Kidney (tissue), 14 donors: ENCODE data around the gene GPHA2. TPM values are rescaled to one million over a fixed set of nuclear protein-coding genes. Genes with fewer than 3 reads are reported as not detected.
A peak's percentile ranks its signal among the peaks of the same experiment; 100 is the strongest.

ENCODE experiments used
- DNase-seq, 5 donors: peaks; one replicate each; pipeline ENCODE4 v3.0.0-alpha.2; 2013 to 2020
- FAIRE-seq: peaks from 2 replicates; lab custom pipeline; 2012; peaks lifted over from hg19 to GRCh38; lab: Jason Lieb, UNC
- H3K27ac ChIP-seq, 2 donors: one replicate each; pipeline ENCODE4 v1.7.0; 2013; ENCODE audit warnings: low read depth in 2 of 2, low read length in 2 of 2, inconsistent platforms in 1 of 2
- H3K27me3 ChIP-seq: one replicate; pipeline ENCODE4 v1.7.1; 2013; ENCODE audit warnings: low read length, inconsistent platforms; ENCODE audit not compliant: control insufficient read depth, insufficient read depth
- H3K36me3 ChIP-seq, 3 donors: one replicate each; pipeline versions ENCODE4 v1.7.0 to v1.7.1; 2013; ENCODE audit warnings: low read length in 3 of 3, control low read depth in 1 of 3, inconsistent platforms in 1 of 3; ENCODE audit not compliant: insufficient read depth in 3 of 3, control insufficient read depth in 2 of 3
- H3K4me1 ChIP-seq, 3 donors: one replicate each; pipeline versions ENCODE4 v1.7.0 to v1.7.1; 2013; ENCODE audit warnings: low read length in 3 of 3, inconsistent platforms in 1 of 3, low read depth in 1 of 3; ENCODE audit not compliant: control insufficient read depth in 2 of 3, insufficient read depth in 2 of 3
- H3K4me3 ChIP-seq, 3 donors: one replicate each; pipeline versions ENCODE4 v1.7.0 to v1.8.1; 2013; ENCODE audit warnings: low read length in 3 of 3, control low read depth in 1 of 3, inconsistent platforms in 1 of 3
- H3K9ac ChIP-seq, 3 donors: one replicate each; pipeline versions ENCODE4 v1.7.0 to v1.7.1; 2013; ENCODE audit warnings: low read length in 3 of 3, control low read depth in 1 of 3, inconsistent platforms in 1 of 3
- H3K9me3 ChIP-seq, 3 donors: one replicate each; pipeline versions ENCODE4 v1.7.0 to v1.7.1; 2013; ENCODE audit warnings: low read length in 3 of 3, control low read depth in 1 of 3, inconsistent platforms in 1 of 3; ENCODE audit not compliant: control insufficient read depth in 2 of 3, insufficient read depth in 1 of 3
- CTCF ChIP-seq: IDR thresholded peaks from 3 replicates; pipeline ENCODE4 v1.5.1; 2012; ENCODE audit warnings: mild to moderate bottlenecking, moderate library complexity, borderline replicate concordance; ENCODE audit not compliant: insufficient read depth; ENCODE audit errors: extremely low read depth
- intact Hi-C: fragments of 100-400 bp; cut with DNase I; formaldehyde crosslinking; loops from one replicate; pipeline ENCODE4 v1.11.1; 2022
- polyA plus RNA-seq: library from polyadenylated mRNA; stranded (reverse); fragments of 350-450 nt; fragmentation: Illumina TruSeq; extraction: RNeasy Lipid Tissue Mini Kit (QIAGEN cat#74804); gene quantifications from one replicate; pipeline ENCODE4 v1.2.3, GENCODE V29; 2014; ENCODE audit warnings: low read depth, low replicate concordance; ENCODE audit not compliant: insufficient read depth
- total RNA-seq: library from RNA; stranded (reverse); fragmentation: NEBNext Ultra II Directional; extraction: Animal tissue kit (Norgen Biotek cat#: 25700); gene quantifications from one replicate; pipeline ENCODE4 v1.2.1, GENCODE V29; 2021
- donor health status: control.
- donor health status: control.
- donor health status: control.
- donor health status: control.
- donor health status: control.
- donor health status: DM: yes; HTN: yes; CAD: no.
- donor health status: Normal renal cell carcinoma (clear cell type).

Gene GPHA2
- total and polyA plus RNA-seq, 2 donors from 2014 or later, result 0.99 TPM; not detected in 1

DNA sequence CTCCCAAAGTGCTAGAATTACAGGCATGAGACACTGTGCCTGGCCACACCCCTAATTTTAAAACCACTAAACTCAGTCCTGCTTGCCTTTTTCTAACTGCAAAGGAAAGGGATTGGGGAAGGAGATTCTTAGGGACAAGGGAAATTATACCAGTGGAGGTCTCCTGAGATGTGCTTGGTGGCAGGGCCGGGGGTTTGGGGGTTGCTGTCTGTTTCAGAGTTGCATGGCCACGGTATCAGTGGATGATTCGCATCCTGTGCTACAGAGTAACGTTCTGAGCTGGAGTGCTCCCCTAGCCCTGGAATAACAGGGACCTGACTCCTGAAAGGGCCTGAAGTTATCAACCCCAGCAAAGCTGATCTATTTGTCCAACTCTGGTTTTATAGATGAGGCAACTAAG lies 846 bp upstream of the GPHA2 start:
- Histone ChIP-seq H3K27ac (no peak overlapping the region), H3K27me3 (no peaks in the 10 kb centered on the region), H3K36me3 (peaks cover 0 to 14% (median 13%) of the 10 kb centered on the region in 3 donors), H3K4me3 (no peak overlapping the region), H3K4me1 (peaks cover 0 to 2% (median 0%) of the 10 kb centered on the region in 3 donors), H3K9ac (no peak overlapping the region), H3K9me3 (no peaks in the 10 kb centered on the region)
- no peak for DNase-seq
- TF ChIP-seq CTCF, result no peak
- intact Hi-C loops, result loop anchor here (10.0 kb wide), 1 partner anchor 58 kb away; the partner anchor contains the start of gene BATF2
- no peak for FAIRE-seq

DNA sequence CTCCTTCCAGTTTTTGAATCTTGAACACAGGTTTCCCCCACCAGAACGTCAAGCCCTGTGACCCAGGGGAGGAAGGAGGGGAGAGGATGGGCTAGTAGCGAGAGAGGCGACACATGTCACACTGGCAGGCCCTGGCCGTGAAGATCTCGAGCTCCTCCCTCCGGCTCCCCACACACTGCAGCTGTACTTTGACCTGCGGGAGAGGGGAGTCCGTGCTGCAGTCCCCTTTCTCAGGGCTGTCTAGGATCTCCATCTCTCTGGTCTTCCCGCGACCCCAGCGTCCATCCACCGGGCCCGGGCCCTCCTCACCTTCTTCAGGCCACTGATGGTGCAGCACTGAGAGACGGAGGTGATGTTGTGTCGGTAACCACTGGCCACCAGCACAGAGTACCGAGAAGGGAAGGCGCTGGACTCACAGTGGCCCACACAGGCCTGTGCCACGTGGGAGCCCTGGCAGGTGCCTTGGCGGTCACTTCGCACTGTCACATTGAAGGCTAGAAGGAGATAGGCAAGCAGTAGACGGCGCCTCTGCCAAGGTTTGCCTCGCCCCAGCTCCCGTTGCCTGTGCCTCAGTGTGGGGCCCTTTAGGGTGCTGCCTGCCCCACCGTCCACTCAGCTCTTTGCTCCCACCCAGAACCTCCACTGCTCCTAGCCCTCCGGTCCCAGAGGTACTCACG lies 873 bp downstream of the GPHA2 start:
- H3K27me3 ChIP-seq, result no peaks in the 10 kb centered on the region
- no peak overlapping the region for H3K4me3 ChIP-seq
- DNase-seq (peak in 3 of 5 donors; percentile 51 to 66 (median 60)), FAIRE-seq (no peak)
- no peak overlapping the region for H3K27ac ChIP-seq
- peaks cover 0 to 2% (median 0%) of the 10 kb centered on the region in 3 donors for H3K4me1 ChIP-seq
- no peak overlapping the region for H3K9ac ChIP-seq
- intact Hi-C loops, result loop anchor here (10.0 kb wide), 1 partner anchor 60 kb away; the partner anchor contains the start of gene BATF2
- no peaks in the 10 kb centered on the region for H3K9me3 ChIP-seq
- H3K36me3 ChIP-seq, result peaks cover 0 to 30% (median 23%) of the 10 kb centered on the region in 3 donors
- TF ChIP-seq CTCF, result no peak

DNA sequence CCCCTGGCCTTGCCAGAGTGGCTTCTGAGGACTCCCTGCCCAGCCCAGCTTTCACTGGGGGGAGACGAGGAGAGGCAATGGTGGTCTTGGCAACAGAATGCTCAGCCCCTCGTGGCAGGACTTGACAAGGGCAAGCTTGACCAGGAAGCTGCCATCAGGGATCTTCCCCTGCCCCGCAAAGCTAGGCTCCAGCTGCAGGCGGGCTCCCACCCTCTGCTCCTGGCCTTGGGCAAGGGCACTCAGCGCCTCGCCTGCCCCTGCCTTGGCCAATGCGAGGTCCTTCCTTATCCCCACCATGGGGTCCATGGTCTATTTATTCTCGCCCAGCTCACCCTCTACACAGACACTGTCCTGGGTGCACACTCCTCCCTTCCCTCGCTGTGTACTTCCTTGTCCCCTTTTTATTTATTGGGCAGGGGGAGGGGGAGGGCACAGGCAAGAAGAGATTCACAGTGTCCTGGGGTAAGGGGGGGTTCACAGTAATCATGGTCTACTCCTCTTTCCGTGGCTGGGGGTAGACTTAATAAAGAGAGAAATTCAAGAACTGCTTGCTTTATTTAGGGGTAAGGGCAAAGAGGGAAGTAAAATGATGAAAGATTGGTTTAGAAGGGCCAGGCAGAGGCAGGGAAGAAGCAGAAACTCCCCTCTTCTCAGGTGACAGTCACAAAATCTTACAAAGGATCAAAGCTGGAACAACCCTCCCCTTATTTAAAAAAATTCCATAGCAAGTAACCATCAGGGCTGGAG lies 1.6 kb downstream of the GPHA2 start:
- TF ChIP-seq CTCF, result no peak
- peaks cover 0 to 2% (median 0%) of the 10 kb centered on the region in 3 donors for H3K4me1 ChIP-seq
- no peak for FAIRE-seq
- no peaks in the 10 kb centered on the region for H3K9me3 ChIP-seq
- no peaks in the 10 kb centered on the region for H3K27me3 ChIP-seq
- H3K4me3 ChIP-seq, result no peak overlapping the region
- H3K9ac ChIP-seq, result no peak overlapping the region
- intact Hi-C loops, result loop anchor here (10.0 kb wide), 1 partner anchor 61 kb away; the partner anchor contains the start of gene BATF2
- H3K27ac ChIP-seq, result no peak overlapping the region
- H3K36me3 ChIP-seq, result peaks cover 0 to 34% (median 23%) of the 10 kb centered on the region in 3 donors
- DNase-seq, result peak in 2 of 5 donors; percentile 30 to 47
